SK-N-SH (cell line): ENCODE measurements around the gene ZNF189.

Experiments
- CHD2 ChIP-seq: fragments of 150-350 bp; IDR thresholded peaks from 2 replicates; pipeline ENCODE4 v1.6.1; 2018; ENCODE audit warnings: low read length; ENCODE audit not compliant: partially characterized antibody
- FOXM1 ChIP-seq: IDR thresholded peaks from 2 replicates; pipeline ENCODE4 v1.4.0; 2012; ENCODE audit warnings: low read depth, mild to moderate bottlenecking
- JUND ChIP-seq: IDR thresholded peaks from 2 replicates; pipeline ENCODE4 v1.4.0; 2012
- MXI1 ChIP-seq: IDR thresholded peaks from 2 replicates; pipeline ENCODE4 v1.6.1; 2012; ENCODE audit warnings: mild to moderate bottlenecking, low read depth, low read length, improper control_type of control experiment
- NRF1 ChIP-seq: IDR thresholded peaks from 2 replicates; pipeline ENCODE4 v1.6.1; 2012; ENCODE audit warnings: low read depth, mild to moderate bottlenecking, low read length
- POLR2AphosphoS5 ChIP-seq: IDR thresholded peaks from 2 replicates; pipeline ENCODE4 v1.6.1; 2012; ENCODE audit warnings: low read depth, low read length
- RAD21 ChIP-seq: IDR thresholded peaks from 2 replicates; pipeline ENCODE4 v1.6.1; 2012; ENCODE audit warnings: mild to moderate bottlenecking, low read length
- RFX5 ChIP-seq: IDR thresholded peaks from 2 replicates; pipeline ENCODE4 v1.6.1; 2012; ENCODE audit warnings: mild to moderate bottlenecking, improper control_type of control experiment, low read length
- RXRA ChIP-seq: IDR thresholded peaks from 2 replicates; pipeline ENCODE4 v1.4.0; 2012; ENCODE audit warnings: low read depth, mild to moderate bottlenecking, borderline replicate concordance
- TF ChIP-seq, protein P1 (sequence below): fragments of 200-600 bp; sonication (generic); IDR thresholded peaks from 2 replicates; pipeline ENCODE4 v1.6.1; 2017; ENCODE audit warnings: antibody characterized with exemption, mild to moderate bottlenecking, moderate library complexity
- TF ChIP-seq, protein P2 (sequence below): fragments of 150-350 bp; IDR thresholded peaks from 2 replicates; pipeline ENCODE4 v1.6.1; 2017; ENCODE audit warnings: antibody characterized with exemption, low read length, low read depth, borderline replicate concordance
- TF ChIP-seq, protein P3 (sequence below): IDR thresholded peaks from 2 replicates; pipeline ENCODE4 v1.6.1; 2012; ENCODE audit warnings: mild to moderate bottlenecking, low read depth, low read length, moderate library complexity
- TF ChIP-seq, protein P4 (sequence below): IDR thresholded peaks from 2 replicates; pipeline ENCODE4 v1.4.0; 2012; ENCODE audit warnings: low read depth, borderline replicate concordance

DNA sequence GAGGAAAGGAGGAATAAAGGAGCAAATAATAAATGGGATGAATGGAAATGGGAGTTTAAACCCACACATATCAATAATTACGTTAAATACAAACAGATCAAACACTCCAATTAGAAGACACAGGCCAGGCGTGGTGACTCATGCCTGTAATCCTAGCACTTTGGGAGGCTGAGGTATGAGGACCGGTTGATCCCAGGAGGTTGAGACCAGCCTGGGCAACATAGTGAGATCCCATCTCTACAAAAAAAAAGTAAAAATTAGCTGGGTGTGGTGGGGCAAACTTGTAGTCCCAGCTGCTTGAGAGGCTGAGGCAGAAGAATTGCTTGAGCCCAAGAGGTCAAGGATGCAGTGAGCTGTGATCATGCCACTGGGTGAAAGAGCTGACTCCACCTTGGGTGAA is 17.5 kb upstream of the ZNF189 start:
- TF ChIP-seq, protein P1, sequence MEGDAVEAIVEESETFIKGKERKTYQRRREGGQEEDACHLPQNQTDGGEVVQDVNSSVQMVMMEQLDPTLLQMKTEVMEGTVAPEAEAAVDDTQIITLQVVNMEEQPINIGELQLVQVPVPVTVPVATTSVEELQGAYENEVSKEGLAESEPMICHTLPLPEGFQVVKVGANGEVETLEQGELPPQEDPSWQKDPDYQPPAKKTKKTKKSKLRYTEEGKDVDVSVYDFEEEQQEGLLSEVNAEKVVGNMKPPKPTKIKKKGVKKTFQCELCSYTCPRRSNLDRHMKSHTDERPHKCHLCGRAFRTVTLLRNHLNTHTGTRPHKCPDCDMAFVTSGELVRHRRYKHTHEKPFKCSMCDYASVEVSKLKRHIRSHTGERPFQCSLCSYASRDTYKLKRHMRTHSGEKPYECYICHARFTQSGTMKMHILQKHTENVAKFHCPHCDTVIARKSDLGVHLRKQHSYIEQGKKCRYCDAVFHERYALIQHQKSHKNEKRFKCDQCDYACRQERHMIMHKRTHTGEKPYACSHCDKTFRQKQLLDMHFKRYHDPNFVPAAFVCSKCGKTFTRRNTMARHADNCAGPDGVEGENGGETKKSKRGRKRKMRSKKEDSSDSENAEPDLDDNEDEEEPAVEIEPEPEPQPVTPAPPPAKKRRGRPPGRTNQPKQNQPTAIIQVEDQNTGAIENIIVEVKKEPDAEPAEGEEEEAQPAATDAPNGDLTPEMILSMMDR, result no peak
- TF ChIP-seq, protein P2, sequence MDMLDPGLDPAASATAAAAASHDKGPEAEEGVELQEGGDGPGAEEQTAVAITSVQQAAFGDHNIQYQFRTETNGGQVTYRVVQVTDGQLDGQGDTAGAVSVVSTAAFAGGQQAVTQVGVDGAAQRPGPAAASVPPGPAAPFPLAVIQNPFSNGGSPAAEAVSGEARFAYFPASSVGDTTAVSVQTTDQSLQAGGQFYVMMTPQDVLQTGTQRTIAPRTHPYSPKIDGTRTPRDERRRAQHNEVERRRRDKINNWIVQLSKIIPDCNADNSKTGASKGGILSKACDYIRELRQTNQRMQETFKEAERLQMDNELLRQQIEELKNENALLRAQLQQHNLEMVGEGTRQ, result no peak
- TF ChIP-seq MXI1 (no peak), FOXM1 (no peak), RXRA (no peak), NRF1 (no peak), CHD2 (no peak), RFX5 (no peak), RAD21 (no peak), POLR2AphosphoS5 (no peak), JUND (no peak)
- TF ChIP-seq, protein P3, sequence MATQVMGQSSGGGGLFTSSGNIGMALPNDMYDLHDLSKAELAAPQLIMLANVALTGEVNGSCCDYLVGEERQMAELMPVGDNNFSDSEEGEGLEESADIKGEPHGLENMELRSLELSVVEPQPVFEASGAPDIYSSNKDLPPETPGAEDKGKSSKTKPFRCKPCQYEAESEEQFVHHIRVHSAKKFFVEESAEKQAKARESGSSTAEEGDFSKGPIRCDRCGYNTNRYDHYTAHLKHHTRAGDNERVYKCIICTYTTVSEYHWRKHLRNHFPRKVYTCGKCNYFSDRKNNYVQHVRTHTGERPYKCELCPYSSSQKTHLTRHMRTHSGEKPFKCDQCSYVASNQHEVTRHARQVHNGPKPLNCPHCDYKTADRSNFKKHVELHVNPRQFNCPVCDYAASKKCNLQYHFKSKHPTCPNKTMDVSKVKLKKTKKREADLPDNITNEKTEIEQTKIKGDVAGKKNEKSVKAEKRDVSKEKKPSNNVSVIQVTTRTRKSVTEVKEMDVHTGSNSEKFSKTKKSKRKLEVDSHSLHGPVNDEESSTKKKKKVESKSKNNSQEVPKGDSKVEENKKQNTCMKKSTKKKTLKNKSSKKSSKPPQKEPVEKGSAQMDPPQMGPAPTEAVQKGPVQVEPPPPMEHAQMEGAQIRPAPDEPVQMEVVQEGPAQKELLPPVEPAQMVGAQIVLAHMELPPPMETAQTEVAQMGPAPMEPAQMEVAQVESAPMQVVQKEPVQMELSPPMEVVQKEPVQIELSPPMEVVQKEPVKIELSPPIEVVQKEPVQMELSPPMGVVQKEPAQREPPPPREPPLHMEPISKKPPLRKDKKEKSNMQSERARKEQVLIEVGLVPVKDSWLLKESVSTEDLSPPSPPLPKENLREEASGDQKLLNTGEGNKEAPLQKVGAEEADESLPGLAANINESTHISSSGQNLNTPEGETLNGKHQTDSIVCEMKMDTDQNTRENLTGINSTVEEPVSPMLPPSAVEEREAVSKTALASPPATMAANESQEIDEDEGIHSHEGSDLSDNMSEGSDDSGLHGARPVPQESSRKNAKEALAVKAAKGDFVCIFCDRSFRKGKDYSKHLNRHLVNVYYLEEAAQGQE, result no peak
- TF ChIP-seq, protein P4, sequence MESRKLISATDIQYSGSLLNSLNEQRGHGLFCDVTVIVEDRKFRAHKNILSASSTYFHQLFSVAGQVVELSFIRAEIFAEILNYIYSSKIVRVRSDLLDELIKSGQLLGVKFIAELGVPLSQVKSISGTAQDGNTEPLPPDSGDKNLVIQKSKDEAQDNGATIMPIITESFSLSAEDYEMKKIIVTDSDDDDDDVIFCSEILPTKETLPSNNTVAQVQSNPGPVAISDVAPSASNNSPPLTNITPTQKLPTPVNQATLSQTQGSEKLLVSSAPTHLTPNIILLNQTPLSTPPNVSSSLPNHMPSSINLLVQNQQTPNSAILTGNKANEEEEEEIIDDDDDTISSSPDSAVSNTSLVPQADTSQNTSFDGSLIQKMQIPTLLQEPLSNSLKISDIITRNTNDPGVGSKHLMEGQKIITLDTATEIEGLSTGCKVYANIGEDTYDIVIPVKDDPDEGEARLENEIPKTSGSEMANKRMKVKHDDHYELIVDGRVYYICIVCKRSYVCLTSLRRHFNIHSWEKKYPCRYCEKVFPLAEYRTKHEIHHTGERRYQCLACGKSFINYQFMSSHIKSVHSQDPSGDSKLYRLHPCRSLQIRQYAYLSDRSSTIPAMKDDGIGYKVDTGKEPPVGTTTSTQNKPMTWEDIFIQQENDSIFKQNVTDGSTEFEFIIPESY, result no peak
